ENCODE data around the gene ASTN2.

ASTN2 gene

GRCh38 chr9:116883676-116884075 lies 531.2 kb downstream of the ASTN2 start:
- no peak overlapping the region for H2AFZ ChIP-seq (ENCODE audit: low read depth)
- H3K79me2 ChIP-seq (ENCODE audit: insufficient read depth, low read depth) = no peaks in the 10 kb centered on the region
- TF ChIP-seq, protein P1, sequence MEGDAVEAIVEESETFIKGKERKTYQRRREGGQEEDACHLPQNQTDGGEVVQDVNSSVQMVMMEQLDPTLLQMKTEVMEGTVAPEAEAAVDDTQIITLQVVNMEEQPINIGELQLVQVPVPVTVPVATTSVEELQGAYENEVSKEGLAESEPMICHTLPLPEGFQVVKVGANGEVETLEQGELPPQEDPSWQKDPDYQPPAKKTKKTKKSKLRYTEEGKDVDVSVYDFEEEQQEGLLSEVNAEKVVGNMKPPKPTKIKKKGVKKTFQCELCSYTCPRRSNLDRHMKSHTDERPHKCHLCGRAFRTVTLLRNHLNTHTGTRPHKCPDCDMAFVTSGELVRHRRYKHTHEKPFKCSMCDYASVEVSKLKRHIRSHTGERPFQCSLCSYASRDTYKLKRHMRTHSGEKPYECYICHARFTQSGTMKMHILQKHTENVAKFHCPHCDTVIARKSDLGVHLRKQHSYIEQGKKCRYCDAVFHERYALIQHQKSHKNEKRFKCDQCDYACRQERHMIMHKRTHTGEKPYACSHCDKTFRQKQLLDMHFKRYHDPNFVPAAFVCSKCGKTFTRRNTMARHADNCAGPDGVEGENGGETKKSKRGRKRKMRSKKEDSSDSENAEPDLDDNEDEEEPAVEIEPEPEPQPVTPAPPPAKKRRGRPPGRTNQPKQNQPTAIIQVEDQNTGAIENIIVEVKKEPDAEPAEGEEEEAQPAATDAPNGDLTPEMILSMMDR (conservative IDR thresholded peaks at IDR 0.05; ENCODE audit: low read depth, low read length) = no peak
- H3K27me3 ChIP-seq (ENCODE audit: insufficient read depth, low read depth) = no peaks in the 10 kb centered on the region
- no peaks in the 10 kb centered on the region for H3K4me1 ChIP-seq (ENCODE audit: low read depth, poor library complexity, severe bottlenecking)
- no peak overlapping the region for H3K27ac ChIP-seq
- H3K36me3 ChIP-seq (ENCODE audit: insufficient read depth) = no peaks in the 10 kb centered on the region
- H3K4me3 ChIP-seq (IDR thresholded peaks at IDR 0.05; ENCODE audit: insufficient read depth, low read depth, low read length) = no peak overlapping the region
- no peak overlapping the region for H3K9ac ChIP-seq
- no peaks in the 10 kb centered on the region for H4K20me1 ChIP-seq (ENCODE audit: insufficient read depth)
- H3K4me2 ChIP-seq = no peak overlapping the region

DNA sequence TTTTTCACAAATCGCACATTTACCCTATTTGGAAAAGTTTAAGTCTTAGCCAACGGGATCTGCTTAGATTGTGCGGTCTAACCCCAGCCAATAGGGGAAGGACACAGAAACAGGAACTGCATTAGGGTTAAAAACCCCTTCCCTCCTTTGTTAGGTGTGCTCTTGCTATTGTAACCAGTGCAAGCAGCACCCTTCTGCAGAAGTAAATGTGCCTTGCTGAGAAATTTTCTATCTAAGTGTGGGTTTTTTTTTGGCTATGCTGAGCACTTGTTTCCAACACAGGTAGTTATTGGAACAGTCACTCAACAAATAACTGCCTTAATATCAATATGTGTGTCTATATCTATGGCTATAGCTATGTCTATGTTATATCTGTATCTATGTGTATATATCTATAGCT lies 537.8 kb downstream of the ASTN2 start:
- Histone ChIP-seq H4K20me1 (ENCODE audit: insufficient read depth) (no peaks in the 10 kb centered on the region), H2AFZ (ENCODE audit: low read depth) (no peak overlapping the region), H3K9ac (no peak overlapping the region), H3K4me3 (IDR thresholded peaks at IDR 0.05; ENCODE audit: insufficient read depth, low read depth, low read length) (no peak overlapping the region), H3K36me3 (ENCODE audit: insufficient read depth) (no peaks in the 10 kb centered on the region; the same call in 1 of the 2 replicates), H3K4me1 (ENCODE audit: low read depth, poor library complexity, severe bottlenecking) (no peaks in the 10 kb centered on the region), H3K79me2 (ENCODE audit: insufficient read depth, low read depth) (no peaks in the 10 kb centered on the region), H3K27me3 (ENCODE audit: insufficient read depth, low read depth) (no peaks in the 10 kb centered on the region), H3K4me2 (no peak overlapping the region), H3K27ac (no peak overlapping the region)
- TF ChIP-seq, protein P1 (conservative IDR thresholded peaks at IDR 0.05; ENCODE audit: low read depth, low read length) = no peak

GRCh38 chr9:116875576-116875975 lies 539.3 kb downstream of the ASTN2 start:
- Histone ChIP-seq H3K4me1 (ENCODE audit: low read depth, poor library complexity, severe bottlenecking) (no peaks in the 10 kb centered on the region), H3K27ac (no peak overlapping the region), H2AFZ (ENCODE audit: low read depth) (no peak overlapping the region), H3K36me3 (ENCODE audit: insufficient read depth) (no peaks in the 10 kb centered on the region; the same call in 1 of the 2 replicates), H3K4me3 (IDR thresholded peaks at IDR 0.05; ENCODE audit: insufficient read depth, low read depth, low read length) (no peak overlapping the region), H3K9ac (no peak overlapping the region), H3K79me2 (ENCODE audit: insufficient read depth, low read depth) (no peaks in the 10 kb centered on the region), H3K4me2 (no peak overlapping the region), H3K27me3 (ENCODE audit: insufficient read depth, low read depth) (no peaks in the 10 kb centered on the region), H4K20me1 (ENCODE audit: insufficient read depth) (no peaks in the 10 kb centered on the region)
- TF ChIP-seq, protein P1 (conservative IDR thresholded peaks at IDR 0.05; ENCODE audit: low read depth, low read length) = no peak

DNA sequence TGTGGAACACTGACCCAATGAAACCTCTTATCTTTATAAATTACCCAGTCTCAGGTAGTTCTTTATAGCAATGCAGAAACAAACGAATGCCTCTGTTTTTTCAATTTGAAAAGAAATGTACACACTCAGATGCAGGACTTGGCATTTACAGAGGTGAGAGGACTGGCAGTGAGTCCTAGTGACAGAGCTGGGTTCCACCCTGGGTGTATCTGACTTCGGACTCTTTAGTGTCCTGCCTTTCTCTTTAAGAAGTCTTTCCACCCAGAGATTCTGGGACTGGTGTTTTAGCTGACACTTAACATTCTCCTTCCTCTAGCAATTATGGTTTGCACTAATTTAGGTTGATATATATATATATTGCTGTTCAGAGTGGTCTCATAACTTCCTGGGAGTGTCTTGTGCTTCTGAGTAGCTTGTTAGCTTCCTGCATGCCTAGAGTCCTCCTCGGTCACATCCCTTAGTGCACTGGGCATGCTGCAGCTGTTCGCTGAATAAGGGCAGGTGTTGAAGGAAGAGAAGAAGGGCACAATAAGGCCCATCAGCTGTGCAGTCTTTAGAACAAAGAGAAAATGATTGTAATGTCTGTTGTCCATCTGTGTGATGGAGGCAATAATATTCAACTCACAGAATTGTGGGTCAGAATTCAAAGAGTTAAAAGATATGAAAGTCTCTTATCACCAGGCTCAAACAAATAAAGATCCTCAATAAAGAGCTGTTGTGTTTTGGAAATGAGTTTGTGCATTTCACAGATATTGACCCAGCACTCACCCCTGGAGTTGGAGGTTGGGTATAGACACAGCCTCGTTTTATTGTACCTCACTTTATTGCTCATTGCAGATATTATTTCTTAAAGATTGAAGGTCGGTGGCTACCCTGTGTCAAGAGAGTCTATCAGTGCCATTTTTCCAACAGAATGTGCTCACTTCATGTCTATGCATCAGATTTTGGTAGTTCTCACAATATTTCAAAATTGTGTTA lies 540.6 kb downstream of the ASTN2 start:
- Histone ChIP-seq H3K27me3 (ENCODE audit: insufficient read depth, low read depth) (no peaks in the 10 kb centered on the region), H3K9ac (no peak overlapping the region), H2AFZ (ENCODE audit: low read depth) (no peak overlapping the region), H3K4me1 (ENCODE audit: low read depth, poor library complexity, severe bottlenecking) (no peaks in the 10 kb centered on the region), H3K36me3 (ENCODE audit: insufficient read depth) (no peaks in the 10 kb centered on the region; the same call in 1 of the 2 replicates), H4K20me1 (ENCODE audit: insufficient read depth) (no peaks in the 10 kb centered on the region), H3K4me2 (no peak overlapping the region), H3K79me2 (ENCODE audit: insufficient read depth, low read depth) (no peaks in the 10 kb centered on the region), H3K4me3 (IDR thresholded peaks at IDR 0.05; ENCODE audit: insufficient read depth, low read depth, low read length) (no peak overlapping the region), H3K27ac (no peak overlapping the region)
- TF ChIP-seq, protein P1 (conservative IDR thresholded peaks at IDR 0.05; ENCODE audit: low read depth, low read length) = no peak
